Heart left ventricle (tissue), 16 donors: Measurements from ENCODE around the gene DMGDH. TPM values are rescaled to one million over a fixed set of nuclear protein-coding genes. Genes with fewer than 3 reads are reported as not detected.

Source experiments
- ATAC-seq, 4 donors: fragments of 200-7000 bp; cut with Tn5 transposase; one replicate each; pipeline ENCODE4 v1.9.1; 2020 to 2022; ENCODE audit warnings: moderate library complexity in 4 of 4, mild to moderate bottlenecking in 3 of 4, moderate number of reproducible peaks in 1 of 4
- DNase-seq, 5 donors: peaks; one replicate each; pipeline ENCODE4 v3.0.0-alpha.2; 2020
- H3K27ac ChIP-seq, 12 donors: fragments of 200-600 bp; sonication (generic) in 4 of 12; one replicate each; pipeline versions ENCODE4 v1.5.0 to v1.8.0; 2016 to 2022; ENCODE audit warnings: mild to moderate bottlenecking in 2 of 12
- H3K27me3 ChIP-seq, 9 donors: fragments of 200-600 bp; sonication (generic) in 2 of 9; one replicate each; pipeline versions ENCODE4 v1.5.1 to v1.8.0; 2016 to 2022; ENCODE audit warnings: mild to moderate bottlenecking in 3 of 9
- H3K36me3 ChIP-seq, 9 donors: fragments of 200-600 bp; sonication (generic) in 2 of 9; one replicate each; pipeline versions ENCODE4 v1.5.0 to v1.8.0; 2018 to 2022; ENCODE audit warnings: mild to moderate bottlenecking in 2 of 9
- H3K4me1 ChIP-seq, 12 donors: fragments of 200-600 bp; sonication (generic) in 4 of 12; one replicate each; pipeline versions ENCODE4 v1.5.0 to v1.8.0; 2016 to 2022; ENCODE audit warnings: mild to moderate bottlenecking in 3 of 12
- H3K4me3 ChIP-seq, 12 donors: fragments of 200-600 bp; sonication (generic) in 4 of 12; one replicate each; pipeline versions ENCODE4 v1.5.0 to v1.8.0; 2017 to 2022; ENCODE audit warnings: mild to moderate bottlenecking in 9 of 12, moderate library complexity in 4 of 12
- H3K9me3 ChIP-seq, 12 donors: fragments of 200-600 bp; sonication (generic) in 4 of 12; one replicate each; pipeline versions ENCODE4 v1.5.0 to v1.8.0; 2016 to 2022; ENCODE audit warnings: mild to moderate bottlenecking in 1 of 12
- CTCF ChIP-seq, 12 donors: fragments of 200-600 bp; sonication (generic) in 4 of 12; IDR thresholded peaks; one replicate each; pipeline versions ENCODE4 v1.5.0 to v1.8.0; 2018 to 2022; ENCODE audit warnings: antibody characterized with exemption in 12 of 12, mild to moderate bottlenecking in 5 of 12
- POLR2A ChIP-seq, 2 donors: fragments of 450-650 bp; IDR thresholded peaks; one replicate each; pipeline ENCODE4 v1.6.1; 2017; ENCODE audit warnings: antibody characterized with exemption in 2 of 2, mild to moderate bottlenecking in 2 of 2, moderate library complexity in 2 of 2
- WGBS, 4 donors: extraction: QIAGEN DNeasy Blood & Tissue Kit in 2 of 4; methylation state at CpG; one replicate each; pipeline versions ENCODE4 v1.1.5 to v1.1.7; 2013 to 2018; 5-methylcytosine and 5-hydroxymethylcytosine counted together
- intact Hi-C, 10 donors: fragments of 100-400 bp; cut with DNase I; formaldehyde crosslinking; loops; one replicate each; pipeline versions ENCODE4 v1.11.1 to v1.14.2; 2022
- polyA plus RNA-seq, 2 donors: library from polyadenylated mRNA; stranded (reverse); fragments of 200-250 nt; gene quantifications; one replicate each; pipeline ENCODE4 v1.2.3, GENCODE V29; 2013
- total RNA-seq, 9 donors: library from RNA; depleted of rRNA in 2 of 9; stranded (reverse); fragments of >200 nt in 2 of 9; fragmentation: NEBNext Ultra II Directional in 3 of 9; extraction: Animal tissue kit (Norgen Biotek cat#: 25700) in 3 of 9; gene quantifications; one replicate each; pipeline versions ENCODE4 v1.1.0 to v1.2.4, GENCODE V29; 2016 to 2023
- donor health status: ischemic (EF 13 %, LVEDD 7.1; RV severe dilation, severe dysfunction).
- donor health status: healthy with polysubstance abuse.
- donor health status: DM: no; HTN: yes; CAD: no.
- donor health status: DM: no; HTN: no; CAD: no.
- donor health status: ischemic (EF 25% LVEDD 6.9; RV normal size, moderate dysfunction).
- donor health status: ischemic (EF 25% LVEDD 5.7; RV mildly dilated, moderate dysfunction).
- donor health status: healthy.
- donor health status: DM: yes; HTN: yes; CAD: no.
- donor health status: ischemic (EF 35%, LVEDD 5.7; RV mildly dilated, moderate dysfunction).
- donor health status: nonischemic (EF 11% LVEDD 7.7; RV severe dilation, severe dysfunction).
- donor health status: DM: yes; HTN: yes; CAD: no.
- donor health status: PGD.
- donor health status: ischemic (EF 29% LVEDD 5.4; RV normal size, mild dysfunction).
- donor health status: nonischemic (EF 23%, LVEDD 6.1; RV moderate dilation, normal function).

Gene DMGDH
- total and polyA plus RNA-seq, 11 donors, result 0.25 to 3.2 (median 2.2) TPM

GRCh38 chr5:79055017-79055416 lies 14.5 kb downstream of the DMGDH start:
- H3K9me3 ChIP-seq, result peaks cover 0 to 13% (median 7%) of the 10 kb centered on the region in 12 donors
- H3K27ac ChIP-seq, result no peak overlapping the region
- intact Hi-C loops, result no loop called here
- no peaks in the 10 kb centered on the region for H3K4me1 ChIP-seq
- DNase-seq (no peak), ATAC-seq (no peak)
- 71 to 79% (median 75%) methylated on average over 1 of the region's 1 CpG for WGBS, 4 donors
- H3K36me3 ChIP-seq, result no peaks in the 10 kb centered on the region
- H3K4me3 ChIP-seq, result no peak overlapping the region
- H3K27me3 ChIP-seq, result no peaks in the 10 kb centered on the region
- TF ChIP-seq POLR2A (IDR thresholded peaks at IDR 0.05) (no peak), CTCF (IDR thresholded peaks at IDR 0.05) (no peak)

- no peak for ATAC-seq
Observed at GRCh38 chr5:79053321-79053720, 16.2 kb downstream of the DMGDH start.

GRCh38 chr5:79050498-79050897 lies 19.0 kb downstream of the DMGDH start:
- intact Hi-C loops, result no loop called here
- DNase-seq (no peak), ATAC-seq (no peak)

More at GRCh38 chr5:79053321-79053720, 16.2 kb downstream of the DMGDH start:
- intact Hi-C loops, result no loop called here
- Histone ChIP-seq H3K9me3 (peaks cover 0 to 13% (median 7%) of the 10 kb centered on the region in 12 donors), H3K36me3 (no peaks in the 10 kb centered on the region), H3K27ac (no peak overlapping the region), H3K4me1 (no peaks in the 10 kb centered on the region), H3K4me3 (no peak overlapping the region), H3K27me3 (no peaks in the 10 kb centered on the region)
- no peak for DNase-seq
- TF ChIP-seq POLR2A (IDR thresholded peaks at IDR 0.05), result no peak
- 89 to 94% (median 90%) methylated on average over 4 of the region's 4 CpGs for WGBS, 4 donors

GRCh38 chr5:79048437-79048836 lies 21.0 kb downstream of the DMGDH start:
- H3K9me3 ChIP-seq, result peaks cover 0 to 13% (median 7%) of the 10 kb centered on the region in 12 donors
- no peaks in the 10 kb centered on the region for H3K4me1 ChIP-seq
- TF ChIP-seq CTCF (IDR thresholded peaks at IDR 0.05) (no peak), POLR2A (IDR thresholded peaks at IDR 0.05) (no peak)
- H3K27me3 ChIP-seq, result no peaks in the 10 kb centered on the region
- ATAC-seq (no peak), DNase-seq (no peak)
- no peak overlapping the region for H3K4me3 ChIP-seq
- H3K27ac ChIP-seq, result no peak overlapping the region
- intact Hi-C loops, result no loop called here
- H3K36me3 ChIP-seq, result no peaks in the 10 kb centered on the region

More at GRCh38 chr5:79050498-79050897, 19.0 kb downstream of the DMGDH start:
- Histone ChIP-seq H3K9me3 (peaks cover 0 to 13% (median 7%) of the 10 kb centered on the region in 12 donors), H3K36me3 (no peaks in the 10 kb centered on the region), H3K27ac (no peak overlapping the region), H3K4me3 (no peak overlapping the region), H3K27me3 (no peaks in the 10 kb centered on the region), H3K4me1 (no peaks in the 10 kb centered on the region)
- TF ChIP-seq CTCF (IDR thresholded peaks at IDR 0.05) (no peak), POLR2A (IDR thresholded peaks at IDR 0.05) (no peak)
- WGBS, 4 donors, result 76 to 84% (median 80%) methylated on average over 3 of the region's 3 CpGs

- H3K4me3 ChIP-seq, result no peak overlapping the region
- ATAC-seq, result no peak
- WGBS, 4 donors, result 87 to 93% (median 90%) methylated on average over 3 of the region's 3 CpGs
- H3K4me1 ChIP-seq, result no peaks in the 10 kb centered on the region
- no peaks in the 10 kb centered on the region for H3K36me3 ChIP-seq
- DNase-seq, result no peak
- no peak overlapping the region for H3K27ac ChIP-seq
- H3K27me3 ChIP-seq, result no peaks in the 10 kb centered on the region
- TF ChIP-seq CTCF (IDR thresholded peaks at IDR 0.05) (no peak), POLR2A (IDR thresholded peaks at IDR 0.05) (no peak)
- intact Hi-C loops, result no loop called here
- H3K9me3 ChIP-seq, result peaks cover 0 to 9% (median 5%) of the 10 kb centered on the region in 12 donors
Observed at GRCh38 chr5:79047199-79047598, 22.3 kb downstream of the DMGDH start.
